ENCODE data around the gene LSAMP.

GRCh38 chr3:116070061-116070460, 375.2 kb downstream of the LSAMP start:
- TF ChIP-seq CTCF (IDR thresholded peaks at IDR 0.05; ENCODE audit: insufficient read depth, low read depth, low read length) (no peak), EZH2 (IDR thresholded peaks at IDR 0.05; ENCODE audit: insufficient read depth, low read length) (no peak)

Measured in astrocyte (in vitro differentiated cells and primary cell).